ENCODE results near the gene GTF3C2.

Gene GTF3C2

GRCh38 chr2:27294928-27295327 lies 61.6 kb downstream of the GTF3C2 start:
- no peak overlapping the region for H3K4me3 ChIP-seq (replicated peaks; ENCODE audit: low read depth, low read length)
- no peak for DNase-seq (ENCODE audit: extremely low read depth, low read depth)
- no peak for TF ChIP-seq CTCF (IDR thresholded peaks at IDR 0.05; ENCODE audit: low read depth, low read length, missing control alignments)

GRCh38 chr2:27291865-27292264 lies 64.7 kb downstream of the GTF3C2 start:
- DNase-seq (ENCODE audit: extremely low read depth, low read depth), result no peak
- no peak overlapping the region for H3K4me3 ChIP-seq (replicated peaks; ENCODE audit: low read depth, low read length)
- peak; percentile 11 for TF ChIP-seq CTCF (IDR thresholded peaks at IDR 0.05; ENCODE audit: low read depth, low read length, missing control alignments)

- no peak for TF ChIP-seq CTCF (IDR thresholded peaks at IDR 0.05; ENCODE audit: low read depth, low read length, missing control alignments)
- no peak for DNase-seq (ENCODE audit: extremely low read depth, low read depth)
- H3K4me3 ChIP-seq (replicated peaks; ENCODE audit: low read depth, low read length), result no peak overlapping the region
Measured at GRCh38 chr2:27290549-27290948, 66.0 kb downstream of the GTF3C2 start.

GRCh38 chr2:27288610-27289009 lies 68.0 kb downstream of the GTF3C2 start:
- no peak for DNase-seq (ENCODE audit: extremely low read depth, low read depth)
- no peak overlapping the region for H3K4me3 ChIP-seq (replicated peaks; ENCODE audit: low read depth, low read length)
- no peak for TF ChIP-seq CTCF (IDR thresholded peaks at IDR 0.05; ENCODE audit: low read depth, low read length, missing control alignments)

GRCh38 chr2:27285481-27285880 lies 71.1 kb downstream of the GTF3C2 start:
- TF ChIP-seq CTCF (IDR thresholded peaks at IDR 0.05; ENCODE audit: low read depth, low read length, missing control alignments), result no peak
- H3K4me3 ChIP-seq (replicated peaks; ENCODE audit: low read depth, low read length), result no peak overlapping the region
- DNase-seq (ENCODE audit: extremely low read depth, low read depth), result no peak

GRCh38 chr2:27284996-27285395 lies 71.6 kb downstream of the GTF3C2 start:
- no peak for TF ChIP-seq CTCF (IDR thresholded peaks at IDR 0.05; ENCODE audit: low read depth, low read length, missing control alignments)
- H3K4me3 ChIP-seq (replicated peaks; ENCODE audit: low read depth, low read length), result no peak overlapping the region
- DNase-seq (ENCODE audit: extremely low read depth, low read depth), result no peak

GRCh38 chr2:27282892-27283291 lies 73.7 kb downstream of the GTF3C2 start:
- H3K4me3 ChIP-seq (replicated peaks; ENCODE audit: low read depth, low read length), result no peak overlapping the region
- TF ChIP-seq CTCF (IDR thresholded peaks at IDR 0.05; ENCODE audit: low read depth, low read length, missing control alignments), result no peak
- no peak for DNase-seq (ENCODE audit: extremely low read depth, low read depth)
